Measurements from ENCODE around the gene LSM10. TPM values are rescaled to one million over a fixed set of nuclear protein-coding genes. Genes with fewer than 3 reads are reported as not detected.

The LSM10 gene
- total RNA-seq, result 9.5 and 12.0 TPM in 2 replicates

DNA sequence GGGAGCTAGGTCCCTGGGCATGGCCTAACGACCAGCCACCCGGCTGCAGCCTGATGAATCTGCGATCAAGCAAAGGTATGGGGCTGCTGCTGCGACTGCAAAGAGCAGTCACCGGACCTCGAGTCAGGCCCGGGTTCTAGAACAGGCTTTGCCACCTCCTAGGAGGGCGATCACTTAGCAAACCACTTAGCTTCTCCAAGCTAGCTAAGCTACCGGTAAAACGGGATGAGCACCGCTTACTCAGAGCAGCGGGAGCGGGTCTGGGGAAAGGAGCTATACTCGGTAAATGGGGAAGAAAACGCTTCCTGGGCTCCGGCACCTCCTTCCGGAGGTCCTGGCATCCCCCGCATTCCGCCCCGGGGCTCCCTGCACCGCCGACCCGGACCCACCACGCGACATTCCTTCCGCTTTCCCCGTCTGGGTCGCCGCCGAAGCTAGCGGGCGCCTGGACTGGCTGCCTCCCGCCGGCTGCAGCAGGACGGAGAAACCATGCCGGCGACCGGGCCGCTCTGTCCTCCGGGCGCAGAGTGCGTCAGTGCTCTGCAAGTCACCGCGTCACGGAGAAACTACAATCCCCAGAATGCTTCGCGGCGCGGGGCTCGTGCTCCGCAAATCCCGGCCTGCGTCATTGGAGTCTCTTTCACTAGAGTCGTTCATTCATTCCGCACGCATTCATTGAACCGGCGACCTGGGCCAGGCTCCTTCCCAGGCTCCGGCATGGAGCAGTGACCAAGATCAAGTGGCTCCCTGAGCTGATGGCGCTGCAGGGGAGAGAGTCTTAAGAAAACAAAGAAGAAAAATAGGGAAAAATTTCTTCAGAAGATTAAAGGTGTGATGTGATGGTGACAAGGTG is at the start of gene LSM10:
Gene LSM10 (minus strand): TSS at position 531 of the 853 bp plus-strand sequence. CDS start 3,779 bp downstream, outside the sequence.

DNA sequence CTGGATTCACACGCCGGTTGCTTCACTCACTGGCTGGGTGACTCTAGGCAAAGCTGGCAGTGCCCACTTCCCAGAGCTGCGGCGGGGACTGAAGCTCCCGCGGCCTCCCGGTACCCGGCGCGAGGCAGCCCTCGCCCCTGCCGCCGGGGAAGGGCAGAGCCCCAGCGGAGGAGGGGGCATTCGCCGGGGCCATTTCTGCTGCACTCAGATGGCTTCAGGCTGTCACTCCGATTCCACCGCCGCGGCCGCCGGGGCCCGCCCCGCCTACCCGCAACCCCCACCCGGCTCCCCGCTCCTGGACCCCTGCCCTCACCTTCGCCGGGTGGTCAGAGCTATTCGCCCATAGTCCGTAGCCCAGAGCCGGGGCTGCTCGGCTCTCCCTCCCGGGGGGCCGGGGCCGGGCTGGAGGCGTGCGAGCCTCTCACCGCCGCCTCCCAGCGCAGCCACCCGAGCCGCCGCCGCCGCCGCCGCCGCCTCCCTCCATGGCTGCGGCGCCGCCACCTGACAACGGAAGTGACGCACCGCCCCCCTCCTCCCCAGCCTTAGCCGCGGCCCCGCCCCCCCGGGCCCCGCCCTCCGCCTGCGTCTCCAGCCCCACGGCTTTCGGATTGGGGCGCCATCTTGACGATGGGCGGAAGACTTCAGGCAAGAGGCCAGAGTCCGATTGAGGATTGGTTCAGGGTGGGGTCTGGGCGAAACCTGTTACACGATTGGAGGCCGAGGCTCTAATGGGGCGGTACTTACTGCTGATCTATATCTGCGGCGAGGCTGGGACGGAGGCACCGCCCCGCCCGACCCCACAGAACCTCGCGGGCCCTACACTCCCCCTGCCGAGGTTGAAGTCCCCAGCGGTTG is 12.1 kb downstream of the LSM10 start, which contains the start of gene STK40:
Gene STK40 (minus strand): TSS at position 515 of the 855 bp plus-strand sequence. CDS start 24,592 bp downstream, outside the sequence.

Other genes starting within 250 kb of the LSM10 start
- 84.1 and 100 TPM in 2 replicates for gene TRAPPC3, start 248.4 kb downstream of the LSM10 start, total RNA-seq
- gene MAP7D1, start 241.7 kb downstream of the LSM10 start, total RNA-seq, result 93.0 and 97.9 TPM in 2 replicates
- 84.1 and 146 TPM in 2 replicates for gene THRAP3, start 173.5 kb downstream of the LSM10 start, total RNA-seq
- gene SH3D21, start 91.5 kb downstream of the LSM10 start, total RNA-seq, result 3.1 and 6.2 TPM in 2 replicates
- gene EVA1B, start 74.3 kb downstream of the LSM10 start, total RNA-seq, result 233 and 252 TPM in 2 replicates
- 17.6 and 19.9 TPM in 2 replicates for gene STK40, start 12.0 kb downstream of the LSM10 start, total RNA-seq
- gene OSCP1, start 52.5 kb upstream of the LSM10 start, total RNA-seq, result 7.7 and 15.5 TPM in 2 replicates
- gene MRPS15, start 66.5 kb upstream of the LSM10 start, total RNA-seq, result 64.0 and 90.6 TPM in 2 replicates
- gene CSF3R, start 85.0 kb upstream of the LSM10 start, total RNA-seq, result 0.11 and 0.12 TPM in 2 replicates